ENCODE results near the gene DLAT.
"Not testable (repeated sequence)": the region's sequence is repeated elsewhere in the genome, so short reads cannot be mapped to it uniquely, and the experiment has no call there.

DLAT gene

GRCh38 chr11:111999111-111999510, 26.1 kb upstream of the DLAT start:
- Histone ChIP-seq H3K9me3 (ENCODE audit: low read depth, low read length) (no peaks in the 10 kb centered on the region), H3K36me3 (ENCODE audit: insufficient read depth, low read length) (peaks cover 19% of the 10 kb centered on the region), H3K4me3 (no peak overlapping the region), H3K27ac (no peak overlapping the region; the same call in 1 of the 2 replicates), H3K9ac (ENCODE audit: insufficient read length) (no peak overlapping the region)
- no peak for DNase-seq (ENCODE audit: low read depth, low spot score)
- no peak for TF ChIP-seq POLR2AphosphoS5 (IDR thresholded peaks at IDR 0.05; ENCODE audit: borderline replicate concordance, low read depth, low read length)
- no peak for TF ChIP-seq FOXP2 (optimal IDR thresholded peaks at IDR 0.05; ENCODE audit: control extremely low read depth, extremely low read length, insufficient read depth)
- TF ChIP-seq EZH2 (IDR thresholded peaks at IDR 0.05), result no peak

GRCh38 chr11:112000703-112001102, 24.5 kb upstream of the DLAT start:
- H3K36me3 ChIP-seq (ENCODE audit: insufficient read depth, low read length), result peaks cover 19% of the 10 kb centered on the region
- no peak overlapping the region for H3K27ac ChIP-seq
- H3K4me3 ChIP-seq, result no peak overlapping the region
- H3K9me3 ChIP-seq (ENCODE audit: low read depth, low read length), result no peaks in the 10 kb centered on the region
- TF ChIP-seq EZH2 (IDR thresholded peaks at IDR 0.05), result no peak
- TF ChIP-seq FOXP2 (optimal IDR thresholded peaks at IDR 0.05; ENCODE audit: control extremely low read depth, extremely low read length, insufficient read depth), result no peak
- no peak for TF ChIP-seq POLR2AphosphoS5 (IDR thresholded peaks at IDR 0.05; ENCODE audit: borderline replicate concordance, low read depth, low read length)
- DNase-seq (ENCODE audit: low read depth, low spot score), result no peak
- no peak overlapping the region for H3K9ac ChIP-seq (ENCODE audit: insufficient read length)

GRCh38 chr11:112002491-112003216, 22.6 kb upstream of the DLAT start:
- DNase-seq (ENCODE audit: low read depth, low spot score), result no peak
- no peak overlapping the region for H3K4me3 ChIP-seq
- H3K9ac ChIP-seq (ENCODE audit: insufficient read length), result no peak overlapping the region
- H3K27ac ChIP-seq, result no peak overlapping the region
- no peak for TF ChIP-seq FOXP2 (optimal IDR thresholded peaks at IDR 0.05; ENCODE audit: control extremely low read depth, extremely low read length, insufficient read depth)
- no peak for TF ChIP-seq EZH2 (IDR thresholded peaks at IDR 0.05)
- TF ChIP-seq POLR2AphosphoS5 (IDR thresholded peaks at IDR 0.05; ENCODE audit: borderline replicate concordance, low read depth, low read length), result no peak
- H3K9me3 ChIP-seq (ENCODE audit: low read depth, low read length), result no peaks in the 10 kb centered on the region
- H3K36me3 ChIP-seq (ENCODE audit: insufficient read depth, low read length), result peaks cover 14% of the 10 kb centered on the region; the same call in 1 of the 2 replicates

- TF ChIP-seq POLR2AphosphoS5 (IDR thresholded peaks at IDR 0.05; ENCODE audit: borderline replicate concordance, low read depth, low read length), result no peak
- no peak for TF ChIP-seq FOXP2 (optimal IDR thresholded peaks at IDR 0.05; ENCODE audit: control extremely low read depth, extremely low read length, insufficient read depth)
- no peak for TF ChIP-seq EZH2 (IDR thresholded peaks at IDR 0.05)
- H3K4me3 ChIP-seq, result no peak overlapping the region
- peaks cover 10% of the 10 kb centered on the region; the same call in 1 of the 2 replicates for H3K36me3 ChIP-seq (ENCODE audit: insufficient read depth, low read length)
- no peaks in the 10 kb centered on the region for H3K9me3 ChIP-seq (ENCODE audit: low read depth, low read length)
- no peak overlapping the region for H3K9ac ChIP-seq (ENCODE audit: insufficient read length)
- no peak overlapping the region for H3K27ac ChIP-seq
- no peak for DNase-seq (ENCODE audit: low read depth, low spot score)
Observed at GRCh38 chr11:112004389-112004788, 20.8 kb upstream of the DLAT start.

GRCh38 chr11:112005422-112006094, 19.6 kb upstream of the DLAT start:
- no peak for TF ChIP-seq POLR2AphosphoS5 (IDR thresholded peaks at IDR 0.05; ENCODE audit: borderline replicate concordance, low read depth, low read length)
- TF ChIP-seq FOXP2 (optimal IDR thresholded peaks at IDR 0.05; ENCODE audit: control extremely low read depth, extremely low read length, insufficient read depth), result no peak
- no peak for TF ChIP-seq EZH2 (IDR thresholded peaks at IDR 0.05)
- H3K9ac ChIP-seq (ENCODE audit: insufficient read length), result no peak overlapping the region
- no peaks in the 10 kb centered on the region for H3K9me3 ChIP-seq (ENCODE audit: low read depth, low read length)
- H3K27ac ChIP-seq, result no peak overlapping the region
- DNase-seq (ENCODE audit: low read depth, low spot score), result no peak
- H3K36me3 ChIP-seq (ENCODE audit: insufficient read depth, low read length), result peaks cover 10% of the 10 kb centered on the region; the same call in 1 of the 2 replicates
- no peak overlapping the region for H3K4me3 ChIP-seq

GRCh38 chr11:112006095-112006441, 19.1 kb upstream of the DLAT start:
- not testable (repeated sequence) for H3K9me3 ChIP-seq (ENCODE audit: low read depth, low read length); H3K36me3 ChIP-seq (ENCODE audit: insufficient read depth, low read length); H3K9ac ChIP-seq (ENCODE audit: insufficient read length); H3K27ac ChIP-seq; H3K4me3 ChIP-seq; DNase-seq (ENCODE audit: low read depth, low spot score)

GRCh38 chr11:112011451-112011850, 13.8 kb upstream of the DLAT start:
- H3K9ac ChIP-seq (ENCODE audit: insufficient read length), result not testable (repeated sequence)

GRCh38 chr11:112012874-112013273, 12.3 kb upstream of the DLAT start:
- DNase-seq (ENCODE audit: low read depth, low spot score), result no peak
- Histone ChIP-seq H3K9ac (ENCODE audit: insufficient read length) (no peak overlapping the region), H3K36me3 (ENCODE audit: insufficient read depth, low read length) (no peaks in the 10 kb centered on the region), H3K27ac (no peak overlapping the region), H3K9me3 (ENCODE audit: low read depth, low read length) (no peaks in the 10 kb centered on the region), H3K4me3 (no peak overlapping the region)
- no peak for TF ChIP-seq EZH2 (IDR thresholded peaks at IDR 0.05)
- no peak for TF ChIP-seq POLR2AphosphoS5 (IDR thresholded peaks at IDR 0.05; ENCODE audit: borderline replicate concordance, low read depth, low read length)
- TF ChIP-seq FOXP2 (optimal IDR thresholded peaks at IDR 0.05; ENCODE audit: control extremely low read depth, extremely low read length, insufficient read depth), result no peak

More at GRCh38 chr11:112011451-112011850, 13.8 kb upstream of the DLAT start:
- DNase-seq (ENCODE audit: low read depth, low spot score); H3K9me3 ChIP-seq (ENCODE audit: low read depth, low read length); H3K36me3 ChIP-seq (ENCODE audit: insufficient read depth, low read length); H3K27ac ChIP-seq; H3K4me3 ChIP-seq: not testable (repeated sequence)
